Loucy (cell line): ENCODE data around the gene PTTG1IP.

ENCODE experiments used
- EZH2phosphoT487 ChIP-seq: fragments of 200-600 bp; IDR thresholded peaks from 2 replicates; pipeline ENCODE4 v1.6.1; 2018; ENCODE audit warnings: antibody characterized with exemption, mild to moderate bottlenecking, moderate library complexity, borderline replicate concordance
- TF ChIP-seq, protein P1 (sequence below): fragments of 200-600 bp; sonication (generic); conservative IDR thresholded peaks from 2 replicates; pipeline ENCODE4 v1.5.1; 2014; ENCODE audit warnings: mild to moderate bottlenecking, antibody characterized with exemption, low read length

DNA sequence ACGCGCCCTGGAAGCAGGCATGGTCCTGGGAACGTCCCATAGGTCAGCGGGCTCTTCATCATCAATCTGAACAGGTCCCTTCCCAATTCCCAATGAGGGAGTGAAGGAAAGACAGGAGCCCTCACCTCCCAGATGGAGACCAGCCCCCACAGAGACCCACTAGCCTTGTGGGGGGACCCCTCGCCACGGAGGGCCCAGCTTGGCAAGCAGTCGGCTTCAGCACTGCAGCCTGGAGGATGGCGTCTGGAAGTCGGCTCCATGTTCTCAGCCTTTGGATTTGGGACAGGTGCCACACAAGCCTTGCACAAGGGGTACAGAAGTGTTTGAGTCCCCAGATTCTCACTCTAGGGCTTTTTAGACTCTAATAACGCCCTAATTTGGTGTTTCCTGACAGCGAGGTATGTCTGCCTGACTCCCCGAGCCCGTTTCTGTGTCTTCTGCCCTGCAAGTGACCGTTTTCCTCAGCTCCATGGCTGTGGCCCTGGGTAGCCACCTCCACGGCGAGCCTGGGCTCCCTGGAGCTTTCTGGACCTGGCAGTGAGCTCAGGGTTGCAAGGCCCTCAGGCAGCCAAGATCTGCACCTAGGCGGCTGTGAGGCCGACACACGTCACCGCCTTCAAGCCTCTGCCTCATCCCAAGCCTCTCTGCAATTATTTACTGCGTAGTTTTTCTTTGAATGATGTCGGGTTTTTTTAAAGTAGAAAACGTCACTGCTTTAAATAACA is 30.6 kb downstream of the PTTG1IP start:
- TF ChIP-seq, protein P1, sequence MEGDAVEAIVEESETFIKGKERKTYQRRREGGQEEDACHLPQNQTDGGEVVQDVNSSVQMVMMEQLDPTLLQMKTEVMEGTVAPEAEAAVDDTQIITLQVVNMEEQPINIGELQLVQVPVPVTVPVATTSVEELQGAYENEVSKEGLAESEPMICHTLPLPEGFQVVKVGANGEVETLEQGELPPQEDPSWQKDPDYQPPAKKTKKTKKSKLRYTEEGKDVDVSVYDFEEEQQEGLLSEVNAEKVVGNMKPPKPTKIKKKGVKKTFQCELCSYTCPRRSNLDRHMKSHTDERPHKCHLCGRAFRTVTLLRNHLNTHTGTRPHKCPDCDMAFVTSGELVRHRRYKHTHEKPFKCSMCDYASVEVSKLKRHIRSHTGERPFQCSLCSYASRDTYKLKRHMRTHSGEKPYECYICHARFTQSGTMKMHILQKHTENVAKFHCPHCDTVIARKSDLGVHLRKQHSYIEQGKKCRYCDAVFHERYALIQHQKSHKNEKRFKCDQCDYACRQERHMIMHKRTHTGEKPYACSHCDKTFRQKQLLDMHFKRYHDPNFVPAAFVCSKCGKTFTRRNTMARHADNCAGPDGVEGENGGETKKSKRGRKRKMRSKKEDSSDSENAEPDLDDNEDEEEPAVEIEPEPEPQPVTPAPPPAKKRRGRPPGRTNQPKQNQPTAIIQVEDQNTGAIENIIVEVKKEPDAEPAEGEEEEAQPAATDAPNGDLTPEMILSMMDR = no peak
- TF ChIP-seq EZH2phosphoT487 = no peak
